Type B pancreatic cell (in vitro differentiated cells): ENCODE data around the gene EMILIN1. TPM values are rescaled to one million over a fixed set of nuclear protein-coding genes. Genes with fewer than 3 reads are reported as not detected.
"Not testable (repeated sequence)": the region's sequence is repeated elsewhere in the genome, so short reads cannot be mapped to it uniquely, and the experiment has no call there.

Source experiments
- DNase-seq: peaks from one replicate; pipeline ENCODE4 v3.0.0; 2021; ENCODE audit warnings: mixed read lengths; ENCODE audit not compliant: unreplicated experiment; ENCODE audit errors: extremely low spot score
- H3K27ac Mint-ChIP-seq: 2 replicates; pipeline ENCODE4 v1.8.0; 2021; ENCODE audit warnings: mild to moderate bottlenecking, mixed read lengths
- H3K27me3 Mint-ChIP-seq: 2 replicates; pipeline ENCODE4 v1.8.0; 2021; ENCODE audit warnings: mixed read lengths
- H3K36me3 Mint-ChIP-seq: 2 replicates; pipeline ENCODE4 v1.8.0; 2021; ENCODE audit warnings: mixed read lengths
- H3K4me1 Mint-ChIP-seq: one replicate; pipeline ENCODE4 v1.8.0; 2021; ENCODE audit warnings: mixed read lengths; ENCODE audit not compliant: unreplicated experiment
- H3K4me3 Mint-ChIP-seq: 2 replicates; pipeline ENCODE4 v1.8.0; 2021; ENCODE audit warnings: mild to moderate bottlenecking, mixed read lengths
- H3K9me3 Mint-ChIP-seq: 2 replicates; pipeline ENCODE4 v1.8.0; 2021; ENCODE audit warnings: mixed read lengths
- CTCF ChIP-seq: fragments of 200-600 bp; sonication (generic); conservative IDR thresholded peaks from 2 replicates; pipeline ENCODE4 v1.5.0; 2021; ENCODE audit warnings: antibody characterized with exemption, mild to moderate bottlenecking
- total RNA-seq: library from RNA; stranded (reverse); gene quantifications from 2 replicates; pipeline ENCODE4 v1.2.1, GENCODE V29; 2021; ENCODE audit warnings: low replicate concordance

Gene EMILIN1
- total RNA-seq, 1 donor from 2014 or later = 60.7 TPM

- DNase-seq = no peak
- no peak for TF ChIP-seq CTCF
Observed at GRCh38 chr2:27102329-27102728, 23.9 kb downstream of the EMILIN1 start.

GRCh38 chr2:27105981-27106380 is 27.6 kb downstream of the EMILIN1 start:
- Mint-ChIP-seq H3K27ac (no peak overlapping the region), H3K36me3 (no peaks in the 10 kb centered on the region), H3K9me3 (no peaks in the 10 kb centered on the region), H3K4me1 (no peaks in the 10 kb centered on the region), H3K27me3 (peaks cover 13% of the 10 kb centered on the region), H3K4me3 (no peak overlapping the region)
- no peak for TF ChIP-seq CTCF
- DNase-seq = no peak

More at GRCh38 chr2:27102329-27102728, 23.9 kb downstream of the EMILIN1 start:
- Mint-ChIP-seq H3K36me3 (no peaks in the 10 kb centered on the region), H3K27me3 (peaks cover 9% of the 10 kb centered on the region), H3K27ac (no peak overlapping the region), H3K4me3 (no peak overlapping the region), H3K9me3 (no peaks in the 10 kb centered on the region), H3K4me1 (no peaks in the 10 kb centered on the region)

GRCh38 chr2:27108221-27108620 is 29.8 kb downstream of the EMILIN1 start:
- H3K4me1 Mint-ChIP-seq = no peaks in the 10 kb centered on the region
- H3K36me3 Mint-ChIP-seq = no peaks in the 10 kb centered on the region
- peaks cover 20% of the 10 kb centered on the region for H3K27me3 Mint-ChIP-seq
- DNase-seq = no peak
- TF ChIP-seq CTCF = no peak
- no peaks in the 10 kb centered on the region for H3K9me3 Mint-ChIP-seq
- no peak overlapping the region for H3K27ac Mint-ChIP-seq
- H3K4me3 Mint-ChIP-seq = no peak overlapping the region

- peaks cover 25% of the 10 kb centered on the region for H3K27me3 Mint-ChIP-seq
- no peak for TF ChIP-seq CTCF
Observed at GRCh38 chr2:27109083-27109482, 30.7 kb downstream of the EMILIN1 start.

GRCh38 chr2:27110603-27111352 is 32.4 kb downstream of the EMILIN1 start:
- DNase-seq = not testable (repeated sequence)

More at GRCh38 chr2:27109083-27109482, 30.7 kb downstream of the EMILIN1 start:
- Mint-ChIP-seq H3K4me1 (no peaks in the 10 kb centered on the region), H3K27ac (no peak overlapping the region), H3K4me3 (no peak overlapping the region), H3K9me3 (no peaks in the 10 kb centered on the region), H3K36me3 (no peaks in the 10 kb centered on the region)
- DNase-seq = no peak

GRCh38 chr2:27111392-27112078 is 33.1 kb downstream of the EMILIN1 start:
- not testable (repeated sequence) for H3K4me3 Mint-ChIP-seq, H3K9me3 Mint-ChIP-seq, H3K4me1 Mint-ChIP-seq, H3K27ac Mint-ChIP-seq, H3K36me3 Mint-ChIP-seq, DNase-seq
- peaks cover 34% of the 10 kb centered on the region for H3K27me3 Mint-ChIP-seq

More at GRCh38 chr2:27110603-27111352, 32.4 kb downstream of the EMILIN1 start:
- H3K9me3 Mint-ChIP-seq, H3K4me1 Mint-ChIP-seq, H3K36me3 Mint-ChIP-seq, H3K27ac Mint-ChIP-seq, H3K4me3 Mint-ChIP-seq: not testable (repeated sequence)
- peaks cover 34% of the 10 kb centered on the region for H3K27me3 Mint-ChIP-seq
